ENCODE data around the gene BRD1. TPM values are rescaled to one million over a fixed set of nuclear protein-coding genes. Genes with fewer than 3 reads are reported as not detected.

The BRD1 gene
- total RNA-seq, 1 experiment from 2014 or later, result 31.3 TPM

DNA sequence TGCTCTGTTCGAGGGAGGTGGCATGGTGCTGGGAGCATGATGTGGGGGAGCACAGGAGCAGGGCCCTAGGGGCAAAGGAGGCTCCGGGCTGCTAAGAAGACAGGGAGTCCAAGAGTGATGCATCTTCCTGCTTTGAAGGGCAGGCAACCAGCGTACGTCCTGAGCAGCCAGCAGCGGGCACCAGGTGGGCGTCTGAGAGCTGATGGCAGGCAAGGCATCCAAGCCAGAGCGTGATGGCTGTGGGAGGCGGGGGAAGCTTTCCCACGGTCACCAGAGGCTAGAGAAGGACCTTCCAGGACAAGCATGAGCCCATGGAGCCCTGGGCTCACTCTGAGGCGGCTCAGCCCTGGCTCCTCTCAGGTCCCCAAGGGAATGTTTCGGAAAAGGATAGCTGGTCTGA lies 32.2 kb downstream of the BRD1 start (continued):
- no peak for TF ChIP-seq ZNF274 (IDR thresholded peaks at IDR 0.05; ENCODE audit: low read depth, low read length)
- no peak for TF ChIP-seq SP1 (IDR thresholded peaks at IDR 0.05; ENCODE audit: low read depth)
- TF ChIP-seq MAX (IDR thresholded peaks at IDR 0.05), result no peak
- TF ChIP-seq ELF1 (IDR thresholded peaks at IDR 0.05; ENCODE audit: borderline replicate concordance, low read depth), result no peak
- no peak for TF ChIP-seq JUND (IDR thresholded peaks at IDR 0.05)
- TF ChIP-seq, protein P1, sequence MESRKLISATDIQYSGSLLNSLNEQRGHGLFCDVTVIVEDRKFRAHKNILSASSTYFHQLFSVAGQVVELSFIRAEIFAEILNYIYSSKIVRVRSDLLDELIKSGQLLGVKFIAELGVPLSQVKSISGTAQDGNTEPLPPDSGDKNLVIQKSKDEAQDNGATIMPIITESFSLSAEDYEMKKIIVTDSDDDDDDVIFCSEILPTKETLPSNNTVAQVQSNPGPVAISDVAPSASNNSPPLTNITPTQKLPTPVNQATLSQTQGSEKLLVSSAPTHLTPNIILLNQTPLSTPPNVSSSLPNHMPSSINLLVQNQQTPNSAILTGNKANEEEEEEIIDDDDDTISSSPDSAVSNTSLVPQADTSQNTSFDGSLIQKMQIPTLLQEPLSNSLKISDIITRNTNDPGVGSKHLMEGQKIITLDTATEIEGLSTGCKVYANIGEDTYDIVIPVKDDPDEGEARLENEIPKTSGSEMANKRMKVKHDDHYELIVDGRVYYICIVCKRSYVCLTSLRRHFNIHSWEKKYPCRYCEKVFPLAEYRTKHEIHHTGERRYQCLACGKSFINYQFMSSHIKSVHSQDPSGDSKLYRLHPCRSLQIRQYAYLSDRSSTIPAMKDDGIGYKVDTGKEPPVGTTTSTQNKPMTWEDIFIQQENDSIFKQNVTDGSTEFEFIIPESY (IDR thresholded peaks at IDR 0.05; ENCODE audit: extremely low read depth, insufficient replicate concordance, low read length), result no peak
- no peak for TF ChIP-seq YY1 (IDR thresholded peaks at IDR 0.05; ENCODE audit: extremely low read depth, insufficient replicate concordance, low read depth, low read length)

- Histone ChIP-seq H3K79me2 (ENCODE audit: insufficient read depth, low read length) (peaks cover 61% of the 10 kb centered on the region), H3K4me2 (ENCODE audit: low read length) (no peak overlapping the region), H3K4me1 (ENCODE audit: control insufficient read depth in 1 of 2, insufficient read depth in 2 of 2, low read length in 2 of 2) (no peaks in the 10 kb centered on the region), H3K9me3 (ENCODE audit: control insufficient read depth in 1 of 2, insufficient read depth in 1 of 2, low read depth in 1 of 2, low read length in 2 of 2) (no peaks in the 10 kb centered on the region), H4K20me1 (ENCODE audit: insufficient read depth) (no peaks in the 10 kb centered on the region), H3K36me3 (ENCODE audit: control insufficient read depth in 1 of 2, insufficient read depth in 2 of 2, low read length in 2 of 2) (peaks cover 38 to 45% of the 10 kb centered on the region in 2 experiments), H3K4me3 (replicated peaks in 1 of 2; ENCODE audit: low read depth in 1 of 2, low read length in 2 of 2) (no peak overlapping the region), H3K27me3 (ENCODE audit: insufficient read depth, low read length) (no peaks in the 10 kb centered on the region), H2AFZ (ENCODE audit: low read depth, low read length, poor library complexity, severe bottlenecking) (no peak overlapping the region), H3K27ac (ENCODE audit: low read depth, low read length) (no peak overlapping the region), H3K9ac (ENCODE audit: low read length) (no peak overlapping the region), H3K9me2 (ENCODE audit: insufficient read depth) (no peaks in the 10 kb centered on the region)
- no peak for ATAC-seq
- BruUV-seq (replicated peaks), result no TSS peak
- DNase-seq (ENCODE audit: low read depth, low spot score), result no peak
- CTCF ChIA-PET, result no interaction called here
- intact Hi-C loops (cut with micrococcal nuclease), result no loop called here
- TF ChIP-seq POLR2A (IDR thresholded peaks at IDR 0.05; ENCODE audit: borderline replicate concordance, extremely low read depth, insufficient read depth, insufficient read length) (no peak), POLR2AphosphoS5 (IDR thresholded peaks at IDR 0.05; ENCODE audit: low read depth, low read length) (no peak), CTCF (IDR thresholded peaks at IDR 0.05 in 2 of 3, conservative IDR thresholded peaks at IDR 0.05 in 1 of 3; ENCODE audit: borderline replicate concordance in 1 of 3, insufficient read depth in 1 of 3, low read depth in 2 of 3, low read length in 2 of 3) (no peak), EZH2 (IDR thresholded peaks at IDR 0.05) (no peak), CEBPB (IDR thresholded peaks at IDR 0.05; ENCODE audit: low read depth) (no peak), MAX (IDR thresholded peaks at IDR 0.05) (no peak), SRF (IDR thresholded peaks at IDR 0.05; ENCODE audit: low read depth) (no peak)
- TF ChIP-seq, protein P1 (IDR thresholded peaks at IDR 0.05; ENCODE audit: extremely low read depth, insufficient replicate concordance, low read length), result no peak
- TF ChIP-seq, protein P2, sequence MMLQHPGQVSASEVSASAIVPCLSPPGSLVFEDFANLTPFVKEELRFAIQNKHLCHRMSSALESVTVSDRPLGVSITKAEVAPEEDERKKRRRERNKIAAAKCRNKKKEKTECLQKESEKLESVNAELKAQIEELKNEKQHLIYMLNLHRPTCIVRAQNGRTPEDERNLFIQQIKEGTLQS (IDR thresholded peaks at IDR 0.05), result no peak
- RAD21 ChIA-PET (ENCODE audit: low non-redundant PET in 1 of 2, low total read pairs in 2 of 2, uncharacterized antibody in 2 of 2, unreplicated experiment in 2 of 2), result no interaction called here
- POLR2A ChIA-PET, result no interaction called here
These were observed 33.8 kb downstream of the BRD1 start for GRCh38 chr22:49793871-49794270.
